Liver (tissue), 9 donors: ENCODE results near the gene TTLL3. TPM values are rescaled to one million over a fixed set of nuclear protein-coding genes. Genes with fewer than 3 reads are reported as not detected.

Experiments used
- DNase-seq: peaks from one replicate; pipeline ENCODE4 v3.0.0-alpha.2; 2017; ENCODE audit warnings: low spot score
- H3K27ac ChIP-seq, 2 donors: one replicate each; pipeline ENCODE4 v1.7.0; 2013; ENCODE audit warnings: inconsistent platforms in 2 of 2, low read length in 2 of 2, control low read depth in 1 of 2, low read depth in 1 of 2, mild to moderate bottlenecking in 1 of 2
- H3K27me3 ChIP-seq, 4 donors: one replicate each; pipeline versions ENCODE4 v1.6.1 to v1.7.0; 2013; ENCODE audit warnings: low read length in 3 of 4, inconsistent platforms in 1 of 4, mild to moderate bottlenecking in 1 of 4, moderate library complexity in 1 of 4; ENCODE audit not compliant: control insufficient read depth in 4 of 4, insufficient read depth in 4 of 4
- H3K36me3 ChIP-seq, 4 donors: one replicate each; pipeline versions ENCODE4 v1.6.1 to v1.7.0; 2013; ENCODE audit warnings: low read length in 3 of 4, mild to moderate bottlenecking in 3 of 4, low read depth in 1 of 4, moderate library complexity in 1 of 4; ENCODE audit not compliant: control insufficient read depth in 4 of 4, insufficient read depth in 3 of 4
- H3K4me1 ChIP-seq, 4 donors: one replicate each; pipeline versions ENCODE4 v1.6.1 to v1.7.0; 2013; ENCODE audit warnings: low read length in 3 of 4, mild to moderate bottlenecking in 3 of 4, moderate library complexity in 1 of 4; ENCODE audit not compliant: control insufficient read depth in 4 of 4, insufficient read depth in 4 of 4
- H3K4me3 ChIP-seq, 3 donors: one replicate each; pipeline versions ENCODE4 v1.6.1 to v1.7.0; 2013; ENCODE audit warnings: low read length in 3 of 3, control low read depth in 1 of 3, low read depth in 1 of 3, mild to moderate bottlenecking in 1 of 3
- H3K9ac ChIP-seq, 2 donors: one replicate each; pipeline ENCODE4 v1.7.0; 2013; ENCODE audit warnings: low read length in 2 of 2, mild to moderate bottlenecking in 2 of 2, moderate library complexity in 2 of 2, control low read depth in 1 of 2, low read depth in 1 of 2
- H3K9me3 ChIP-seq, 4 donors: one replicate each; pipeline versions ENCODE4 v1.6.1 to v1.7.0; 2013; ENCODE audit warnings: low read length in 3 of 4; ENCODE audit not compliant: control insufficient read depth in 4 of 4
- ATF3 ChIP-seq: IDR thresholded peaks from 2 replicates; pipeline ENCODE4 v1.6.1; 2016; ENCODE audit warnings: antibody characterized with exemption
- CTCF ChIP-seq: fragments of 150-350 bp; IDR thresholded peaks from 2 replicates; pipeline ENCODE4 v1.5.1; 2017; ENCODE audit warnings: improper control_type of control experiment, low read depth, low read length; ENCODE audit not compliant: missing input control
- EGR1 ChIP-seq, 2 donors: IDR thresholded peaks; 2 replicates each; pipeline ENCODE4 v1.6.1; 2016 to 2018; ENCODE audit warnings: antibody characterized with exemption in 2 of 2, low read depth in 2 of 2
- FOXA1 ChIP-seq: IDR thresholded peaks from 2 replicates; pipeline ENCODE4 v1.6.1; 2016; ENCODE audit warnings: antibody characterized with exemption
- FOXA2 ChIP-seq: IDR thresholded peaks from 2 replicates; pipeline ENCODE4 v1.6.1; 2016; ENCODE audit warnings: antibody characterized with exemption
- GABPA ChIP-seq, 2 donors: IDR thresholded peaks in 1 of 2; conservative IDR thresholded peaks in 1 of 2; 2 replicates each; pipeline ENCODE4 v1.6.1; 2016; ENCODE audit warnings: antibody characterized with exemption in 2 of 2, mild to moderate bottlenecking in 1 of 2, moderate library complexity in 1 of 2
- HNF4G ChIP-seq: IDR thresholded peaks from 2 replicates; pipeline ENCODE4 v1.6.1; 2016; ENCODE audit warnings: antibody characterized with exemption
- JUND ChIP-seq, 2 donors: IDR thresholded peaks; 2 replicates each; pipeline ENCODE4 v1.6.1; 2016; ENCODE audit warnings: antibody characterized with exemption in 2 of 2
- MAX ChIP-seq: IDR thresholded peaks from 2 replicates; pipeline ENCODE4 v1.6.1; 2016; ENCODE audit warnings: antibody characterized with exemption
- NR2F2 ChIP-seq: IDR thresholded peaks from 2 replicates; pipeline ENCODE4 v1.6.1; 2016; ENCODE audit warnings: antibody characterized with exemption
- RAD21 ChIP-seq, 2 donors: IDR thresholded peaks; 2 replicates each; pipeline ENCODE4 v1.6.1; 2016; ENCODE audit warnings: antibody characterized with exemption in 2 of 2, mild to moderate bottlenecking in 2 of 2
- REST ChIP-seq: IDR thresholded peaks from 2 replicates; pipeline ENCODE4 v1.6.1; 2016; ENCODE audit warnings: antibody characterized with exemption, mild to moderate bottlenecking
- RXRA ChIP-seq, 2 donors: IDR thresholded peaks; 2 replicates each; pipeline ENCODE4 v1.6.1; 2017 to 2018; ENCODE audit warnings: antibody characterized with exemption in 2 of 2, mild to moderate bottlenecking in 1 of 2
- SP1 ChIP-seq: IDR thresholded peaks from 2 replicates; pipeline ENCODE4 v1.6.1; 2018; ENCODE audit warnings: antibody characterized with exemption, mild to moderate bottlenecking
- TAF1 ChIP-seq: conservative IDR thresholded peaks from 2 replicates; pipeline ENCODE4 v1.6.1; 2016; ENCODE audit warnings: antibody characterized with exemption, mild to moderate bottlenecking
- YY1 ChIP-seq: IDR thresholded peaks from 2 replicates; pipeline ENCODE4 v1.6.1; 2016; ENCODE audit warnings: antibody characterized with exemption, mild to moderate bottlenecking
- ZBTB33 ChIP-seq: IDR thresholded peaks from 2 replicates; pipeline ENCODE4 v1.6.1; 2016; ENCODE audit warnings: antibody characterized with exemption
- WGBS: extraction: QIAGEN DNeasy Blood & Tissue Kit; methylation state at CpG from one replicate; pipeline ENCODE4 v1.1.7; 2013; 5-methylcytosine and 5-hydroxymethylcytosine counted together
- polyA plus RNA-seq, 2 donors: library from polyadenylated mRNA; stranded (reverse) in 1 of 2; unstranded in 1 of 2; fragments of 200-250 nt in 1 of 2; fragments of >200 nt in 1 of 2; fragmentation: Nextera tagmentation in 1 of 2; extraction: Ambion mirVana in 1 of 2; gene quantifications; one replicate each; pipeline versions ENCODE4 v1.2.1 to v1.2.3, GENCODE V29; 2013 to 2015
- total RNA-seq, 2 donors: library from RNA; depleted of rRNA; stranded (reverse); fragments of >200 nt; gene quantifications; one replicate each; pipeline ENCODE4 v1.2.3, GENCODE V29; 2014
- donor health status: healthy.
- donor health status: healthy.
- donor health status: healthy.
- donor health status: healthy.
- donor health status: healthy.

TTLL3 gene
- total and polyA plus RNA-seq, 4 donors = 2.8 to 19.6 (median 6.5) TPM

- Histone ChIP-seq H3K27me3 (no peaks in the 10 kb centered on the region), H3K4me1 (peaks cover 0 to 8% (median 3%) of the 10 kb centered on the region in 4 donors), H3K27ac (no peak overlapping the region), H3K36me3 (no peaks in the 10 kb centered on the region), H3K9me3 (no peaks in the 10 kb centered on the region), H3K9ac (no peak overlapping the region), H3K4me3 (no peak overlapping the region)
- DNase-seq = no peak
- no peak for TF ChIP-seq GABPA (IDR thresholded peaks at IDR 0.05 in 1 of 2, conservative IDR thresholded peaks at IDR 0.05 in 1 of 2)
- no peak for TF ChIP-seq CTCF
- no peak for TF ChIP-seq JUND (IDR thresholded peaks at IDR 0.05)
- no peak for TF ChIP-seq ZBTB33
- no peak for TF ChIP-seq REST
- TF ChIP-seq RXRA (IDR thresholded peaks at IDR 0.05) = no peak
- no peak for TF ChIP-seq ATF3
- WGBS = 91% methylated on average over 12 of the region's 12 CpGs
Measured at GRCh38 chr3:9859530-9860025, 49.5 kb downstream of the TTLL3 start.

- H3K4me1 ChIP-seq = peaks cover 0 to 8% (median 3%) of the 10 kb centered on the region in 4 donors
- H3K36me3 ChIP-seq = no peaks in the 10 kb centered on the region
- no peak overlapping the region for H3K9ac ChIP-seq
- H3K4me3 ChIP-seq = no peak overlapping the region
- 94% methylated on average over 4 of the region's 4 CpGs for WGBS
- H3K27me3 ChIP-seq = no peaks in the 10 kb centered on the region
- no peaks in the 10 kb centered on the region for H3K9me3 ChIP-seq
- DNase-seq = no peak
- no peak overlapping the region for H3K27ac ChIP-seq
- TF ChIP-seq SP1 (no peak), TAF1 (no peak), JUND (IDR thresholded peaks at IDR 0.05) (no peak), ATF3 (no peak), CTCF (no peak), RXRA (IDR thresholded peaks at IDR 0.05) (no peak), EGR1 (IDR thresholded peaks at IDR 0.05; ENCODE audit: low read depth in 2 of 2) (no peak), REST (no peak), HNF4G (no peak), FOXA1 (no peak), RAD21 (IDR thresholded peaks at IDR 0.05) (no peak), NR2F2 (no peak), MAX (no peak), FOXA2 (no peak), YY1 (no peak)
Measured at GRCh38 chr3:9861201-9861600, 51.1 kb downstream of the TTLL3 start.
